H1 (cell line): ENCODE data around the gene ZSCAN30. TPM values are rescaled to one million over a fixed set of nuclear protein-coding genes. Genes with fewer than 3 reads are reported as not detected.

ENCODE experiments used
- CTCF ChIA-PET: fragments of 300-600 bp; sonication (Branson Sonifier 250); formaldehyde crosslinking; loops from one replicate; lab custom pipeline; 2021; ENCODE audit not compliant: partially characterized antibody; lab: Charles Lee
- POLR2A ChIA-PET: fragments of 300-600 bp; sonication (Branson Sonifier 250); formaldehyde crosslinking; loops from one replicate; lab custom pipeline; 2021; ENCODE audit warnings: inconsistent platforms; ENCODE audit not compliant: partially characterized antibody; lab: Charles Lee
- DNase-seq, 2 experiments: peaks; one replicate each; pipeline versions ENCODE4 v3.0.0 to v3.0.0-alpha.2; 2010 to 2022; ENCODE audit warnings: low spot score in 2 of 2, low read depth in 1 of 2, mixed read lengths in 1 of 2
- FAIRE-seq: peaks from 2 replicates; lab custom pipeline; 2011; peaks lifted over from hg19 to GRCh38; lab: Jason Lieb, UNC
- H2AFZ ChIP-seq: 2 replicates; pipeline ENCODE4 v1.8.1; 2012; ENCODE audit warnings: low read length, inconsistent platforms
- H2AK5ac ChIP-seq: 2 replicates; pipeline ENCODE4 v1.6.1; 2013; ENCODE audit warnings: low read depth, low read length
- H2BK120ac ChIP-seq: replicated peaks from 2 replicates; pipeline ENCODE3; 2013; ENCODE audit warnings: low read depth, low read length, inconsistent platforms
- H2BK12ac ChIP-seq: 2 replicates; pipeline ENCODE4 v1.6.1; 2013; ENCODE audit warnings: low read depth, low read length
- H2BK15ac ChIP-seq: 2 replicates; pipeline ENCODE4 v1.6.1; 2013; ENCODE audit warnings: low read length
- H2BK20ac ChIP-seq: 2 replicates; pipeline ENCODE4 v1.6.1; 2013; ENCODE audit warnings: low read length
- H2BK5ac ChIP-seq: 2 replicates; pipeline ENCODE4 v1.6.1; 2013; ENCODE audit warnings: low read depth, low read length
- H3K14ac ChIP-seq: 2 replicates; pipeline ENCODE4 v1.6.1; 2013; ENCODE audit warnings: inconsistent platforms; ENCODE audit not compliant: insufficient read length
- H3K18ac ChIP-seq: 2 replicates; pipeline ENCODE4 v1.6.1; 2013; ENCODE audit warnings: low read length; ENCODE audit errors: extremely low read depth
- H3K23ac ChIP-seq: 2 replicates; pipeline ENCODE4 v1.6.1; 2013; ENCODE audit warnings: inconsistent platforms; ENCODE audit not compliant: insufficient read length
- H3K23me2 ChIP-seq: 2 replicates; pipeline ENCODE4 v1.6.1; 2013; ENCODE audit warnings: low read depth, low read length
- H3K27ac ChIP-seq: 2 replicates; pipeline ENCODE4 v1.6.1; 2011; ENCODE audit warnings: low read depth, low read length, inconsistent platforms
- H3K27me3 ChIP-seq, 4 experiments: replicated peaks in 1 of 4; 1 replicate in 1 of 4; 2 replicates in 3 of 4; pipeline versions ENCODE4 v1.6.1 to v1.8.1; 2011 to 2013; ENCODE audit warnings: low read length in 3 of 4, mild to moderate bottlenecking in 3 of 4, inconsistent platforms in 2 of 4, mixed read lengths in 2 of 4, moderate library complexity in 1 of 4; ENCODE audit not compliant: control insufficient read depth in 3 of 4, insufficient read depth in 3 of 4; ENCODE audit errors: extremely low read depth in 1 of 4
- H3K36me3 ChIP-seq, 4 experiments: 2 replicates each; pipeline versions ENCODE4 v1.6.1 to v1.8.1; 2011 to 2013; ENCODE audit warnings: mild to moderate bottlenecking in 4 of 4, low read length in 3 of 4, moderate library complexity in 2 of 4, control low read depth in 1 of 4, inconsistent platforms in 1 of 4; ENCODE audit not compliant: insufficient read depth in 4 of 4, control insufficient read depth in 2 of 4
- H3K4ac ChIP-seq: replicated peaks from 2 replicates; pipeline ENCODE3; 2013; ENCODE audit warnings: low read length, low read depth, mixed read lengths, inconsistent platforms; ENCODE audit not compliant: insufficient read length
- H3K4me1 ChIP-seq, 4 experiments: replicated peaks in 1 of 4; 1 replicate in 1 of 4; 2 replicates in 3 of 4; pipeline versions ENCODE4 v1.6.1 to v1.8.1; 2011 to 2013; ENCODE audit warnings: low read length in 3 of 4, inconsistent platforms in 2 of 4, mixed read lengths in 1 of 4; ENCODE audit not compliant: insufficient read depth in 4 of 4, control insufficient read depth in 3 of 4
- H3K4me2 ChIP-seq, 2 experiments: 2 replicates each; pipeline versions ENCODE4 v1.6.1 to v1.8.1; 2011 to 2013; ENCODE audit warnings: low read depth in 2 of 2, low read length in 2 of 2, control low read depth in 1 of 2, inconsistent platforms in 1 of 2, mild to moderate bottlenecking in 1 of 2; ENCODE audit not compliant: insufficient read depth in 1 of 2
- H3K4me3 ChIP-seq, 4 experiments: fragments of 200-600, 300-600 bp in 1 of 4; sonication (generic), shearing (Covaris generic), sonication (Bioruptor Twin) in 1 of 4; 2 replicates each; pipeline versions ENCODE4 v1.5.1 to v1.8.1; 2011 to 2016; ENCODE audit warnings: low read length in 4 of 4, low read depth in 3 of 4, control low read depth in 2 of 4, inconsistent platforms in 2 of 4, mild to moderate bottlenecking in 2 of 4, mixed read lengths in 1 of 4, moderate library complexity in 1 of 4; ENCODE audit not compliant: insufficient read depth in 2 of 4; ENCODE audit errors: extremely low read depth in 1 of 4
- H3K56ac ChIP-seq: replicated peaks from 2 replicates; pipeline ENCODE3; 2013; ENCODE audit warnings: low read depth, mild to moderate bottlenecking, mixed read lengths, low read length, inconsistent platforms; ENCODE audit not compliant: insufficient read length
- H3K79me1 ChIP-seq: 2 replicates; pipeline ENCODE4 v1.6.1; 2013; ENCODE audit warnings: low read depth, low read length, control low read depth
- H3K79me2 ChIP-seq, 2 experiments: 2 replicates each; pipeline versions ENCODE4 v1.6.1 to v1.8.1; 2012 to 2013; ENCODE audit warnings: low read length in 2 of 2, mild to moderate bottlenecking in 2 of 2, inconsistent platforms in 1 of 2; ENCODE audit not compliant: insufficient read depth in 2 of 2, control insufficient read depth in 1 of 2
- H3K9ac ChIP-seq, 4 experiments: replicated peaks in 1 of 4; 1 replicate in 1 of 4; 2 replicates in 3 of 4; pipeline versions ENCODE4 v1.6.1 to v1.8.1; 2011 to 2013; ENCODE audit warnings: low read depth in 3 of 4, low read length in 3 of 4, control low read depth in 2 of 4, mild to moderate bottlenecking in 2 of 4, moderate library complexity in 2 of 4, inconsistent platforms in 1 of 4; ENCODE audit errors: extremely low read depth in 1 of 4
- H3K9me3 ChIP-seq, 2 experiments: 2 replicates each; pipeline versions ENCODE4 v1.6.1 to v1.8.1; 2012 to 2013; ENCODE audit warnings: mild to moderate bottlenecking in 2 of 2, moderate library complexity in 2 of 2, control low read depth in 1 of 2, inconsistent platforms in 1 of 2, low read depth in 1 of 2, low read length in 1 of 2, mixed read lengths in 1 of 2; ENCODE audit not compliant: insufficient read depth in 2 of 2
- H4K20me1 ChIP-seq, 2 experiments: replicated peaks in 1 of 2; 2 replicates each; pipeline versions ENCODE3 to v1.8.1; 2011 to 2013; ENCODE audit warnings: inconsistent platforms in 2 of 2, low read length in 2 of 2, mild to moderate bottlenecking in 1 of 2; ENCODE audit not compliant: insufficient read depth in 2 of 2, control insufficient read depth in 1 of 2
- H4K5ac ChIP-seq: 2 replicates; pipeline ENCODE4 v1.6.1; 2013; ENCODE audit warnings: low read length, low read depth, mixed read lengths, inconsistent platforms; ENCODE audit not compliant: insufficient read length
- H4K8ac ChIP-seq: 2 replicates; pipeline ENCODE4 v1.8.0; 2013; ENCODE audit warnings: mild to moderate bottlenecking, moderate library complexity, low read length, inconsistent platforms; ENCODE audit not compliant: insufficient read depth; ENCODE audit errors: extremely low read depth
- H4K91ac ChIP-seq: replicated peaks from 2 replicates; pipeline ENCODE3; 2013; ENCODE audit warnings: low read length, mixed read lengths, inconsistent platforms; ENCODE audit not compliant: insufficient read length
- FOSL1 ChIP-seq: IDR thresholded peaks from 2 replicates; pipeline ENCODE4 v1.6.1; 2011; ENCODE audit warnings: mild to moderate bottlenecking, low read depth, low read length, moderate library complexity; ENCODE audit not compliant: insufficient read depth
- SP4 ChIP-seq: IDR thresholded peaks from 2 replicates; pipeline ENCODE4 v1.6.1; 2012; ENCODE audit warnings: low read length, inconsistent platforms
- SUZ12 ChIP-seq: fragments of 200-600 bp; sonication (generic); IDR thresholded peaks from 2 replicates; pipeline ENCODE4 v1.6.1; 2012; ENCODE audit warnings: mild to moderate bottlenecking, inconsistent platforms, low read length, moderate library complexity, mixed read lengths
- WGBS, 2 experiments: shearing (Covaris generic) in 1 of 2; methylation state at CpG; one replicate each; pipeline versions ENCODE4 v1.1.6 to v1.1.7; 2013 to 2015; ENCODE audit warnings: low lambda C conversion rate in 2 of 2, mixed read lengths in 2 of 2, inconsistent platforms in 1 of 2, low coverage in 1 of 2, missing lambda C conversion rate in 1 of 2; ENCODE audit not compliant: insufficient replicate concordance in 2 of 2, insufficient coverage in 1 of 2, insufficient read length in 1 of 2; ENCODE audit errors: extremely low coverage in 1 of 2, missing lambda C conversion rate in 1 of 2; 5-methylcytosine and 5-hydroxymethylcytosine counted together
- polyA plus RNA-seq, 7 experiments: library from polyadenylated mRNA; depleted of rRNA in 3 of 7; stranded (reverse) in 5 of 7; unstranded in 2 of 7; fragments of >200 nt in 5 of 7; fragments of 200-250 nt in 2 of 7; gene quantifications; 1 replicate in 5 of 7; 2 replicates in 1 of 7; 4 replicates in 1 of 7; pipeline versions ENCODE4 v1.2.1 to v1.2.3, GENCODE V29; 2011 to 2013; ENCODE audit warnings: missing spikeins in 2 of 7, mixed read lengths in 2 of 7
- total RNA-seq: library from RNA; stranded (reverse); fragmentation: NEBNext Ultra II Directional; extraction: Animal tissue kit (Norgen Biotek cat#: 25700); gene quantifications from 2 replicates; pipeline ENCODE4 v1.2.1, GENCODE V29; 2021

Gene ZSCAN30
- total and polyA plus RNA-seq, 2 of the 8 experiments (the other 6 are each of a cell fraction or from before 2014, with no cell fraction given), result 4.4 to 10.3 TPM

GRCh38 chr18:35267809-35268208, 22.2 kb downstream of the ZSCAN30 start:
- H3K18ac ChIP-seq, result no peak overlapping the region
- H4K5ac ChIP-seq, result no peak overlapping the region
- H3K9me3 ChIP-seq, result peaks cover 0 to 17% of the 10 kb centered on the region in 2 experiments; a peak in 2 of 4 replicates
- no peak overlapping the region for H2AFZ ChIP-seq
- no peak overlapping the region for H3K4me3 ChIP-seq
- no peak overlapping the region for H3K23ac ChIP-seq
- no peak overlapping the region for H2BK120ac ChIP-seq
- H3K14ac ChIP-seq, result no peak overlapping the region
- peaks cover 0 to 14% (median 4%) of the 10 kb centered on the region in 4 experiments; a peak in 3 of 8 replicates for H3K36me3 ChIP-seq
- no peak overlapping the region for H2BK15ac ChIP-seq
- H3K4me2 ChIP-seq, result peak overlapping the region in 1 of 2 experiments; percentile 59; a peak in 2 of 4 replicates
- no peaks in the 10 kb centered on the region for H3K27me3 ChIP-seq
- 91% methylated on average over 26 of the region's 30 CpGs; no CpG with 5 or more reads in 1 of the 2 experiments for WGBS, 2 experiments
- no peak overlapping the region for H3K27ac ChIP-seq
- no peak overlapping the region for H2BK5ac ChIP-seq
- no peak overlapping the region; the same call in 1 of the 2 replicates for H4K8ac ChIP-seq
- ChIA-PET POLR2A (interaction anchor here (0.8 to 3.9 kb wide), 9 partner anchors 10 to 63 kb away, joined by 3 to 53 read pairs (median 4); partner anchors contain the start of genes ZNF397 and ZSCAN30), CTCF (interaction anchor here (1.0 to 2.5 kb wide), 4 partner anchors 16 to 195 kb away, joined by 3 to 11 read pairs (median 5); partner anchors contain the start of gene ZSCAN30)
- H4K91ac ChIP-seq, result no peak overlapping the region
- no peak overlapping the region for H2BK12ac ChIP-seq
- no peaks in the 10 kb centered on the region; a peak in 1 of 7 replicates for H3K4me1 ChIP-seq
- no peak for FAIRE-seq
- no peaks in the 10 kb centered on the region for H4K20me1 ChIP-seq
- H2BK20ac ChIP-seq, result no peak overlapping the region
- no peaks in the 10 kb centered on the region for H3K79me1 ChIP-seq
- no peaks in the 10 kb centered on the region for H3K79me2 ChIP-seq
- no peak for DNase-seq
- H2AK5ac ChIP-seq, result no peak overlapping the region
- H3K4ac ChIP-seq, result no peak overlapping the region
- H3K23me2 ChIP-seq, result no peaks in the 10 kb centered on the region
- no peak overlapping the region for H3K9ac ChIP-seq
- H3K56ac ChIP-seq, result no peak overlapping the region
- no peak for TF ChIP-seq SUZ12
- TF ChIP-seq FOSL1, result no peak
- no peak for TF ChIP-seq SP4
